Mammary epithelial cell (primary cell): ENCODE data around the gene FBXO28.

Experiments
- EZH2 ChIP-seq: IDR thresholded peaks from 2 replicates; pipeline ENCODE4 v1.6.1; 2012; ENCODE audit warnings: low read length, inconsistent platforms, borderline replicate concordance
- TF ChIP-seq, protein P1 (sequence below), 2 donors: IDR thresholded peaks in 1 of 2; conservative IDR thresholded peaks in 1 of 2; 2 replicates each; pipeline ENCODE4 v1.5.1; 2011 to 2012; ENCODE audit warnings: inconsistent platforms in 2 of 2, low read length in 2 of 2, mild to moderate bottlenecking in 2 of 2, control low read depth in 1 of 2, low read depth in 1 of 2; ENCODE audit not compliant: insufficient read depth in 1 of 2; ENCODE audit errors: extremely low read depth in 1 of 2

DNA sequence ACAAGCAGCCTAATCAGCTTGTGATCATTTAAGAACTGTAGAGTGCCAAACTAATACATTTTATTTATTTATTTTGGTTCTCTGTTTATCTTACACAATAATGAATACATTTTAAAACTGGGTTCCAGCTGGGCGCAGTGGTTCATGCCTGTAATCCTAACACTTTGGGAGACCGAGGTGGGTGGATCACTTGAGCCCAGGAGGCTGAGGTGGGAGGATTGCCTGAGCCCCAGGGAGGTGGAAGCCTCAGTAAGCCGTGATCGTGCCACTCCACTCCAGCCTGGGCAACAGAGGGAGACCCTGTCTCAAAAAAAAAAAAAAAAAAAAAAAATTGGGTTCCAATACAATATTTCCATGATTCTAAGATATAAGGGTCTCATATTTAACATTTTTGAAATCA lies 9.2 kb downstream of the FBXO28 start:
- TF ChIP-seq, protein P1, sequence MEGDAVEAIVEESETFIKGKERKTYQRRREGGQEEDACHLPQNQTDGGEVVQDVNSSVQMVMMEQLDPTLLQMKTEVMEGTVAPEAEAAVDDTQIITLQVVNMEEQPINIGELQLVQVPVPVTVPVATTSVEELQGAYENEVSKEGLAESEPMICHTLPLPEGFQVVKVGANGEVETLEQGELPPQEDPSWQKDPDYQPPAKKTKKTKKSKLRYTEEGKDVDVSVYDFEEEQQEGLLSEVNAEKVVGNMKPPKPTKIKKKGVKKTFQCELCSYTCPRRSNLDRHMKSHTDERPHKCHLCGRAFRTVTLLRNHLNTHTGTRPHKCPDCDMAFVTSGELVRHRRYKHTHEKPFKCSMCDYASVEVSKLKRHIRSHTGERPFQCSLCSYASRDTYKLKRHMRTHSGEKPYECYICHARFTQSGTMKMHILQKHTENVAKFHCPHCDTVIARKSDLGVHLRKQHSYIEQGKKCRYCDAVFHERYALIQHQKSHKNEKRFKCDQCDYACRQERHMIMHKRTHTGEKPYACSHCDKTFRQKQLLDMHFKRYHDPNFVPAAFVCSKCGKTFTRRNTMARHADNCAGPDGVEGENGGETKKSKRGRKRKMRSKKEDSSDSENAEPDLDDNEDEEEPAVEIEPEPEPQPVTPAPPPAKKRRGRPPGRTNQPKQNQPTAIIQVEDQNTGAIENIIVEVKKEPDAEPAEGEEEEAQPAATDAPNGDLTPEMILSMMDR (conservative IDR thresholded peaks at IDR 0.05 in 1 of 2, IDR thresholded peaks at IDR 0.05 in 1 of 2; ENCODE audit: extremely low read depth in 1 of 2, insufficient read depth in 1 of 2, low read depth in 1 of 2, low read length in 2 of 2): no peak
- no peak for TF ChIP-seq EZH2
